ENCODE results near the gene ARSG. TPM values are rescaled to one million over a fixed set of nuclear protein-coding genes. Genes with fewer than 3 reads are reported as not detected.

Gene ARSG
- polyA plus RNA-seq, 1 donor (not counting 4 experiments of a cell fraction or from before 2014, with no cell fraction given), result 0.41 TPM

GRCh38 chr17:68341482-68341881 is 50.2 kb downstream of the ARSG start:
- no peak for FAIRE-seq

GRCh38 chr17:68343976-68344375 is 52.7 kb downstream of the ARSG start:
- Histone ChIP-seq H4K20me1 (ENCODE audit: control insufficient read depth, extremely low read depth, insufficient read depth, low read length) (no peaks in the 10 kb centered on the region), H3K27me3 (ENCODE audit: control insufficient read depth, extremely low read depth, insufficient read depth, low read length) (no peaks in the 10 kb centered on the region), H3K9me3 (ENCODE audit: control insufficient read depth, low read depth, low read length) (no peaks in the 10 kb centered on the region), H3K4me2 (ENCODE audit: control insufficient read depth, extremely low read depth, insufficient read depth, low read depth, low read length) (no peak overlapping the region), H3K9me1 (ENCODE audit: control insufficient read depth, extremely low read depth, insufficient read depth, low read length) (no peaks in the 10 kb centered on the region), H3K4me3 (ENCODE audit: control insufficient read depth in 2 of 3, extremely low read depth in 1 of 3, insufficient read depth in 2 of 3, low read depth in 1 of 3, low read length in 3 of 3) (no peak overlapping the region), H2AFZ (ENCODE audit: control insufficient read depth, low read length) (no peak overlapping the region), H3K36me3 (ENCODE audit: control insufficient read depth in 2 of 2, extremely low read depth in 1 of 2, insufficient read depth in 2 of 2, low read length in 2 of 2) (no peaks in the 10 kb centered on the region), H3K4me1 (ENCODE audit: control insufficient read depth, extremely low read depth, insufficient read depth, low read length) (peaks cover 3% of the 10 kb centered on the region), H3K27ac (ENCODE audit: control insufficient read depth, insufficient read depth, low read length) (no peak overlapping the region), H3K79me2 (ENCODE audit: control insufficient read depth, insufficient read depth, low read length) (no peaks in the 10 kb centered on the region), H3K9ac (ENCODE audit: control insufficient read depth, extremely low read depth, insufficient read depth, low read length) (no peak overlapping the region)
- dilution Hi-C loops (cut with MboI; ENCODE audit: extremely low pct_ligation_motif_present, low sequenced_read_pairs), result no loop called here
- DNase-seq (ENCODE audit: low read depth, low spot score), result no peak
- no peak for FAIRE-seq
- TF ChIP-seq CTCF (optimal IDR thresholded peaks at IDR 0.05 in 1 of 3, IDR thresholded peaks at IDR 0.05 in 1 of 3, conservative IDR thresholded peaks at IDR 0.05 in 1 of 3; ENCODE audit: extremely low read depth in 1 of 3, insufficient read depth in 2 of 3, low read length in 3 of 3) (no peak), EZH2 (IDR thresholded peaks at IDR 0.05; ENCODE audit: low read length) (no peak)

More at GRCh38 chr17:68341482-68341881, 50.2 kb downstream of the ARSG start:
- DNase-seq (ENCODE audit: low read depth, low spot score), result no peak
- Histone ChIP-seq H2AFZ (ENCODE audit: control insufficient read depth, low read length) (no peak overlapping the region), H3K27me3 (ENCODE audit: control insufficient read depth, extremely low read depth, insufficient read depth, low read length) (no peaks in the 10 kb centered on the region), H3K27ac (ENCODE audit: control insufficient read depth, insufficient read depth, low read length) (no peak overlapping the region), H3K9me3 (ENCODE audit: control insufficient read depth, low read depth, low read length) (no peaks in the 10 kb centered on the region), H3K4me2 (ENCODE audit: control insufficient read depth, extremely low read depth, insufficient read depth, low read depth, low read length) (no peak overlapping the region), H3K79me2 (ENCODE audit: control insufficient read depth, insufficient read depth, low read length) (no peaks in the 10 kb centered on the region), H4K20me1 (ENCODE audit: control insufficient read depth, extremely low read depth, insufficient read depth, low read length) (no peaks in the 10 kb centered on the region), H3K36me3 (ENCODE audit: control insufficient read depth in 2 of 2, extremely low read depth in 1 of 2, insufficient read depth in 2 of 2, low read length in 2 of 2) (no peaks in the 10 kb centered on the region), H3K9ac (ENCODE audit: control insufficient read depth, extremely low read depth, insufficient read depth, low read length) (no peak overlapping the region), H3K4me3 (ENCODE audit: control insufficient read depth in 2 of 3, extremely low read depth in 1 of 3, insufficient read depth in 2 of 3, low read depth in 1 of 3, low read length in 3 of 3) (no peak overlapping the region), H3K9me1 (ENCODE audit: control insufficient read depth, extremely low read depth, insufficient read depth, low read length) (no peaks in the 10 kb centered on the region), H3K4me1 (ENCODE audit: control insufficient read depth, extremely low read depth, insufficient read depth, low read length) (peaks cover 3% of the 10 kb centered on the region)
- TF ChIP-seq EZH2 (IDR thresholded peaks at IDR 0.05; ENCODE audit: low read length) (no peak), CTCF (optimal IDR thresholded peaks at IDR 0.05 in 1 of 3, IDR thresholded peaks at IDR 0.05 in 1 of 3, conservative IDR thresholded peaks at IDR 0.05 in 1 of 3; ENCODE audit: extremely low read depth in 1 of 3, insufficient read depth in 2 of 3, low read length in 3 of 3) (no peak)
- dilution Hi-C loops (cut with MboI; ENCODE audit: extremely low pct_ligation_motif_present, low sequenced_read_pairs), result no loop called here
